ENCODE data around the gene TSFM. TPM values are rescaled to one million over a fixed set of nuclear protein-coding genes. Genes with fewer than 3 reads are reported as not detected.
"Not testable (repeated sequence)": the region's sequence is repeated elsewhere in the genome, so short reads cannot be mapped to it uniquely, and the experiment has no call there.

TSFM gene
- total and polyA plus RNA-seq, 2 of the 13 experiments (the other 11 are each of a cell fraction or from before 2014, with no cell fraction given): 29.8 to 68.3 TPM

DNA sequence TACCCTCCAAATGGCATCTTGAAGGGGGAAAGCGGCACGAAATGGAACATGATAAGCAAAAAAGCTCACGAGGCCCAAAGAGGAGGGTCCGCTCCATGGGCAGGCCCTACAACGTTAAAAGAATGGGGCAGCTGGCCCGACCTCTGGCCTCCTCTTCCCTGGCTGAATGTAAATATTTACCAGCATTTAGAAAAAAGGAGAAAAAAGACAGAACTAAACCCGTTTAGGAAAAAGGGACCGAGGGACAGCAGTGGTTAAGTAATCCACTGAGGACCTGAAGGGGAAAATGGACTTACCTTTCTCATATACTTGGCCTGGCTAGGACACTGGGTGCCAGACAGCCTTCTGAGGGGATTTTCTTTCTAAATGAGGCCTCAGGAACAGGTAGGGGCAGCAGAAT is 37.5 kb downstream of the TSFM start (continued):
- not testable (repeated sequence) for TF ChIP-seq SOX13, LCORL (IDR thresholded peaks at IDR 0.05)
- TF ChIP-seq SOX13 (CRISPR knock-in tag; conservative IDR thresholded peaks at IDR 0.05 in 1 of 2, IDR thresholded peaks at IDR 0.05 in 1 of 2) (peak in 1 of 2 experiments; percentile 34; a peak in 1 of 4 replicates), MYC (CRISPR knock-in tag; IDR thresholded peaks at IDR 0.05; ENCODE audit: borderline replicate concordance) (peak; percentile 28; the same call in 1 of the 2 replicates), ZFX (CRISPR knock-in tag; IDR thresholded peaks at IDR 0.05; ENCODE audit: low read depth) (peak; percentile 46; the same call in 1 of the 2 replicates), ZBTB7A (CRISPR knock-in tag; IDR thresholded peaks at IDR 0.05) (0 out of 2 replicates have a peak, but pooled peaks have one; percentile 26), FOXO1 (CRISPR knock-in tag; IDR thresholded peaks at IDR 0.05) (peak; percentile 34; the same call in 1 of the 2 replicates), LCORL (CRISPR knock-in tag; IDR thresholded peaks at IDR 0.05) (peak; percentile 69; the same call in 1 of the 2 replicates), PAXIP1 (CRISPR knock-in tag; conservative IDR thresholded peaks at IDR 0.05) (peak; percentile 77), PPARG (CRISPR knock-in tag; conservative IDR thresholded peaks at IDR 0.05) (peak; percentile 93), FOXA3 (CRISPR knock-in tag; IDR thresholded peaks at IDR 0.05) (peak; percentile 77), MAX (IDR thresholded peaks at IDR 0.05) (peak; percentile 17; the same call in 1 of the 2 replicates)
- TF ChIP-seq, protein P1, sequence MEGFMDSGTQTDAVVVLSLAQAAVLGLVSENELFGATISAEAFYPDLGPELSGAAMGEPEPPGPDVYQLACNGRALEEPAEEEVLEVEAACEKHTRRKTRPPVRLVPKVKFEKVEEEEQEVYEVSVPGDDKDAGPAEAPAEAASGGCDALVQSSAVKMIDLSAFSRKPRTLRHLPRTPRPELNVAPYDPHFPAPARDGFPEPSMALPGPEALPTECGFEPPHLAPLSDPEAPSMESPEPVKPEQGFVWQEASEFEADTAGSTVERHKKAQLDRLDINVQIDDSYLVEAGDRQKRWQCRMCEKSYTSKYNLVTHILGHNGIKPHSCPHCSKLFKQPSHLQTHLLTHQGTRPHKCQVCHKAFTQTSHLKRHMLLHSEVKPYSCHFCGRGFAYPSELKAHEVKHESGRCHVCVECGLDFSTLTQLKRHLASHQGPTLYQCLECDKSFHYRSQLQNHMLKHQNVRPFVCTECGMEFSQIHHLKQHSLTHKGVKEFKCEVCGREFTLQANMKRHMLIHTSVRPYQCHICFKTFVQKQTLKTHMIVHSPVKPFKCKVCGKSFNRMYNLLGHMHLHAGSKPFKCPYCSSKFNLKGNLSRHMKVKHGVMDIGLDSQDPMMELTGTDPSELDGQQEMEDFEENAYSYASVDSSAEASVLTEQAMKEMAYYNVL (CRISPR knock-in tag; IDR thresholded peaks at IDR 0.05; ENCODE audit: borderline replicate concordance): peak; percentile 87; the same call in 1 of the 2 replicates
- TF ChIP-seq, protein P2, sequence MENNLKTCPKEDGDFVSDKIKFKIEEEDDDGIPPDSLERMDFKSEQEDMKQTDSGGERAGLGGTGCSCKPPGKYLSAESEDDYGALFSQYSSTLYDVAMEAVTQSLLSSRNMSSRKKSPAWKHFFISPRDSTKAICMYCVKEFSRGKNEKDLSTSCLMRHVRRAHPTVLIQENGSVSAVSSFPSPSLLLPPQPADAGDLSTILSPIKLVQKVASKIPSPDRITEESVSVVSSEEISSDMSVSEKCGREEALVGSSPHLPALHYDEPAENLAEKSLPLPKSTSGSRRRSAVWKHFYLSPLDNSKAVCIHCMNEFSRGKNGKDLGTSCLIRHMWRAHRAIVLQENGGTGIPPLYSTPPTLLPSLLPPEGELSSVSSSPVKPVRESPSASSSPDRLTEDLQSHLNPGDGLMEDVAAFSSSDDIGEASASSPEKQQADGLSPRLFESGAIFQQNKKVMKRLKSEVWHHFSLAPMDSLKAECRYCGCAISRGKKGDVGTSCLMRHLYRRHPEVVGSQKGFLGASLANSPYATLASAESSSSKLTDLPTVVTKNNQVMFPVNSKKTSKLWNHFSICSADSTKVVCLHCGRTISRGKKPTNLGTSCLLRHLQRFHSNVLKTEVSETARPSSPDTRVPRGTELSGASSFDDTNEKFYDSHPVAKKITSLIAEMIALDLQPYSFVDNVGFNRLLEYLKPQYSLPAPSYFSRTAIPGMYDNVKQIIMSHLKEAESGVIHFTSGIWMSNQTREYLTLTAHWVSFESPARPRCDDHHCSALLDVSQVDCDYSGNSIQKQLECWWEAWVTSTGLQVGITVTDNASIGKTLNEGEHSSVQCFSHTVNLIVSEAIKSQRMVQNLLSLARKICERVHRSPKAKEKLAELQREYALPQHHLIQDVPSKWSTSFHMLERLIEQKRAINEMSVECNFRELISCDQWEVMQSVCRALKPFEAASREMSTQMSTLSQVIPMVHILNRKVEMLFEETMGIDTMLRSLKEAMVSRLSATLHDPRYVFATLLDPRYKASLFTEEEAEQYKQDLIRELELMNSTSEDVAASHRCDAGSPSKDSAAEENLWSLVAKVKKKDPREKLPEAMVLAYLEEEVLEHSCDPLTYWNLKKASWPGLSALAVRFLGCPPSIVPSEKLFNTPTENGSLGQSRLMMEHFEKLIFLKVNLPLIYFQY (CRISPR knock-in tag; IDR thresholded peaks at IDR 0.05; ENCODE audit: borderline replicate concordance): peak; percentile 46; the same call in 1 of the 2 replicates
- TF ChIP-seq, protein P3, sequence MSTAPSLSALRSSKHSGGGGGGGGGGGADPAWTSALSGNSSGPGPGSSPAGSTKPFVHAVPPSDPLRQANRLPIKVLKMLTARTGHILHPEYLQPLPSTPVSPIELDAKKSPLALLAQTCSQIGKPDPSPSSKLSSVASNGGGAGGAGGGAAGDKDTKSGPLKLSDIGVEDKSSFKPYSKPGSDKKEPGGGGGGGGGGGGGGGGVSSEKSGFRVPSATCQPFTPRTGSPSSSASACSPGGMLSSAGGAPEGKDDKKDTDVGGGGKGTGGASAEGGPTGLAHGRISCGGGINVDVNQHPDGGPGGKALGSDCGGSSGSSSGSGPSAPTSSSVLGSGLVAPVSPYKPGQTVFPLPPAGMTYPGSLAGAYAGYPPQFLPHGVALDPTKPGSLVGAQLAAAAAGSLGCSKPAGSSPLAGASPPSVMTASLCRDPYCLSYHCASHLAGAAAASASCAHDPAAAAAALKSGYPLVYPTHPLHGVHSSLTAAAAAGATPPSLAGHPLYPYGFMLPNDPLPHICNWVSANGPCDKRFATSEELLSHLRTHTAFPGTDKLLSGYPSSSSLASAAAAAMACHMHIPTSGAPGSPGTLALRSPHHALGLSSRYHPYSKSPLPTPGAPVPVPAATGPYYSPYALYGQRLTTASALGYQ (CRISPR knock-in tag; IDR thresholded peaks at IDR 0.05): peak; percentile 52; the same call in 1 of the 2 replicates
